Measurements from ENCODE around the gene SAP25.

Gene SAP25

GRCh38 chr7:100561491-100562194 lies 12.1 kb downstream of the SAP25 start:
- Histone ChIP-seq H3K4me3 (ENCODE audit: low read length) (no peak overlapping the region), H3K9ac (ENCODE audit: low read length) (no peak overlapping the region), H3K4me1 (ENCODE audit: low read length) (peaks cover 4% of the 10 kb centered on the region; the same call in 1 of the 2 replicates), H3K36me3 (replicated peaks; ENCODE audit: low read depth, low read length) (peaks cover 9% of the 10 kb centered on the region), H4K20me1 (ENCODE audit: insufficient read depth, low read length) (no peaks in the 10 kb centered on the region), H3K27me3 (ENCODE audit: low read depth, low read length) (no peaks in the 10 kb centered on the region), H2AFZ (ENCODE audit: low read depth, low read length) (no peak overlapping the region), H3K9me3 (ENCODE audit: insufficient read depth, low read length) (no peaks in the 10 kb centered on the region), H3K4me2 (ENCODE audit: low read length) (no peak overlapping the region), H3K79me2 (ENCODE audit: low read length) (no peaks in the 10 kb centered on the region), H3K27ac (ENCODE audit: low read length) (no peak overlapping the region)
- TF ChIP-seq EZH2phosphoT487 (IDR thresholded peaks at IDR 0.05; ENCODE audit: low read depth) = no peak
- no peak for TF ChIP-seq CTCF (IDR thresholded peaks at IDR 0.05; ENCODE audit: low read depth, low read length)

GRCh38 chr7:100559127-100559526 lies 14.6 kb downstream of the SAP25 start:
- peaks cover 12% of the 10 kb centered on the region for H3K36me3 ChIP-seq (replicated peaks; ENCODE audit: low read depth, low read length)
- no peak overlapping the region for H2AFZ ChIP-seq (ENCODE audit: low read depth, low read length)
- no peak overlapping the region for H3K4me2 ChIP-seq (ENCODE audit: low read length)
- TF ChIP-seq EZH2phosphoT487 (IDR thresholded peaks at IDR 0.05; ENCODE audit: low read depth) (no peak), CTCF (IDR thresholded peaks at IDR 0.05; ENCODE audit: low read depth, low read length) (no peak)
- H3K27ac ChIP-seq (ENCODE audit: low read length) = no peak overlapping the region
- H3K27me3 ChIP-seq (ENCODE audit: low read depth, low read length) = no peaks in the 10 kb centered on the region
- peaks cover 4% of the 10 kb centered on the region; the same call in 1 of the 2 replicates for H3K4me1 ChIP-seq (ENCODE audit: low read length)
- H3K9ac ChIP-seq (ENCODE audit: low read length) = no peak overlapping the region
- no peaks in the 10 kb centered on the region for H4K20me1 ChIP-seq (ENCODE audit: insufficient read depth, low read length)
- H3K79me2 ChIP-seq (ENCODE audit: low read length) = no peaks in the 10 kb centered on the region
- no peaks in the 10 kb centered on the region for H3K9me3 ChIP-seq (ENCODE audit: insufficient read depth, low read length)
- no peak overlapping the region for H3K4me3 ChIP-seq (ENCODE audit: low read length)

- Histone ChIP-seq H4K20me1 (ENCODE audit: insufficient read depth, low read length) (no peaks in the 10 kb centered on the region), H3K9ac (ENCODE audit: low read length) (no peak overlapping the region), H3K27ac (ENCODE audit: low read length) (no peak overlapping the region), H3K4me3 (ENCODE audit: low read length) (no peak overlapping the region), H3K27me3 (ENCODE audit: low read depth, low read length) (no peaks in the 10 kb centered on the region), H3K4me2 (ENCODE audit: low read length) (no peak overlapping the region), H3K79me2 (ENCODE audit: low read length) (no peaks in the 10 kb centered on the region), H2AFZ (ENCODE audit: low read depth, low read length) (no peak overlapping the region), H3K36me3 (replicated peaks; ENCODE audit: low read depth, low read length) (peaks cover 27% of the 10 kb centered on the region), H3K9me3 (ENCODE audit: insufficient read depth, low read length) (no peaks in the 10 kb centered on the region), H3K4me1 (ENCODE audit: low read length) (peaks cover 4% of the 10 kb centered on the region; the same call in 1 of the 2 replicates)
- TF ChIP-seq EZH2phosphoT487 (IDR thresholded peaks at IDR 0.05; ENCODE audit: low read depth) (no peak), CTCF (IDR thresholded peaks at IDR 0.05; ENCODE audit: low read depth, low read length) (no peak)
These were observed 17.2 kb downstream of the SAP25 start for GRCh38 chr7:100556541-100556940.

GRCh38 chr7:100555701-100556100 lies 18.0 kb downstream of the SAP25 start:
- no peaks in the 10 kb centered on the region for H3K79me2 ChIP-seq (ENCODE audit: low read length)
- H4K20me1 ChIP-seq (ENCODE audit: insufficient read depth, low read length) = no peaks in the 10 kb centered on the region
- H3K27ac ChIP-seq (ENCODE audit: low read length) = no peak overlapping the region
- H3K4me1 ChIP-seq (ENCODE audit: low read length) = peaks cover 4% of the 10 kb centered on the region; the same call in 1 of the 2 replicates
- TF ChIP-seq CTCF (IDR thresholded peaks at IDR 0.05; ENCODE audit: low read depth, low read length) (no peak), EZH2phosphoT487 (IDR thresholded peaks at IDR 0.05; ENCODE audit: low read depth) (no peak)
- H3K9me3 ChIP-seq (ENCODE audit: insufficient read depth, low read length) = no peaks in the 10 kb centered on the region
- peaks cover 24% of the 10 kb centered on the region for H3K36me3 ChIP-seq (replicated peaks; ENCODE audit: low read depth, low read length)
- no peak overlapping the region for H3K4me3 ChIP-seq (ENCODE audit: low read length)
- H3K4me2 ChIP-seq (ENCODE audit: low read length) = no peak overlapping the region
- H2AFZ ChIP-seq (ENCODE audit: low read depth, low read length) = no peak overlapping the region
- no peaks in the 10 kb centered on the region for H3K27me3 ChIP-seq (ENCODE audit: low read depth, low read length)
- H3K9ac ChIP-seq (ENCODE audit: low read length) = no peak overlapping the region
